ENCODE measurements around the gene HOXA10.
A peak's percentile ranks its signal among the peaks of the same experiment; 100 is the strongest.

HOXA10 gene

DNA sequence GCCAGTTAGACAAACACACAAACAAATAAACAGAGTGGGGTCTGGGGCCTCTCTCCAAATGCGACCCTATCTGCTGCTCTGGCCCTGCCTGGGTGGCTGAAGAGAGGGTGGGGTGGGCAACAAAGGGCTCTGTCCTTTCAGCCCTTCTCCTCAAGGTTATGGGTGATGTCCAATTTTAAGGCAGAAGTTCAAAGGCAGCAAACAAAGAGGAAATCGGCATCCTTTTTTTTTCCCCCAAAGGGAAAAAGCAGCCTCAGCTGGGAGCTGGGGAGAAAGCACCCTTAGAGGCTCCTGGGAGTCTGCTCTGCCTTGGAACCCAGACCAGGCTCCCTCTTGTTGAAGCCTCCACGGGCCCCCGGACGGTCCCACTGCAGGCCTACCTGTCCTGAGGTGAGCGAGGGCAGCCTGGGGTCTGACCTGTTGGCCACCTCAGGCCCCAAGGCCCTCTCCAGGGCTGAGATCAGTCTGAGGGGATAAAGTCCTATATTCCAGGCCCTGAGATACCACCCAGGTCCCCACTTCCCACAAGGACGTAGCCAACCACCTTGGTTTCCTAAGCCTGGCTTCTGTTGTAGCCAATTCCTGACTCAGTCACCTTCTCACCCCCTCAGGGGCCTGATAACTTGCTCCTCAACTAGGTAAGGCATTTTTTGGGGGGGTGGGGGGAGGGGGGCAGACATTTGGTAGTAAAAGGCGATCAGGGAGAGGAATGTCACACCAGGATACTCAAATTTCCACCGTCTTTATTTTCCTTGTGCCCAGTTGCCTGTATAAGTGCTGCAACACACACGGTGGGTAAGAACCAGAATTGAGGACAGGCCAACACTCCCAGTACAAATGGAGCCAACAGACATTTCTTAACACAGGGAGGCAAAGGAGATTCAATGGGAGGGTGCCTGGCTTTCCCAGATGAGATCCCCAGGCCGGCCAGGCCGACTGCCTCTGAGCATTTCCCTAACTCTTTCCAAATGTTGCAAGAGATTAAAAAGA is 6.6 kb upstream of the HOXA10 start:
- peak overlapping the region; percentile 83 for H3K4me3 ChIP-seq (replicated peaks; ENCODE audit: low read depth, low read length)
- TF ChIP-seq, protein P1, sequence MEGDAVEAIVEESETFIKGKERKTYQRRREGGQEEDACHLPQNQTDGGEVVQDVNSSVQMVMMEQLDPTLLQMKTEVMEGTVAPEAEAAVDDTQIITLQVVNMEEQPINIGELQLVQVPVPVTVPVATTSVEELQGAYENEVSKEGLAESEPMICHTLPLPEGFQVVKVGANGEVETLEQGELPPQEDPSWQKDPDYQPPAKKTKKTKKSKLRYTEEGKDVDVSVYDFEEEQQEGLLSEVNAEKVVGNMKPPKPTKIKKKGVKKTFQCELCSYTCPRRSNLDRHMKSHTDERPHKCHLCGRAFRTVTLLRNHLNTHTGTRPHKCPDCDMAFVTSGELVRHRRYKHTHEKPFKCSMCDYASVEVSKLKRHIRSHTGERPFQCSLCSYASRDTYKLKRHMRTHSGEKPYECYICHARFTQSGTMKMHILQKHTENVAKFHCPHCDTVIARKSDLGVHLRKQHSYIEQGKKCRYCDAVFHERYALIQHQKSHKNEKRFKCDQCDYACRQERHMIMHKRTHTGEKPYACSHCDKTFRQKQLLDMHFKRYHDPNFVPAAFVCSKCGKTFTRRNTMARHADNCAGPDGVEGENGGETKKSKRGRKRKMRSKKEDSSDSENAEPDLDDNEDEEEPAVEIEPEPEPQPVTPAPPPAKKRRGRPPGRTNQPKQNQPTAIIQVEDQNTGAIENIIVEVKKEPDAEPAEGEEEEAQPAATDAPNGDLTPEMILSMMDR (IDR thresholded peaks at IDR 0.05; ENCODE audit: low read depth, low read length, missing control alignments), result no peak
- no peak for DNase-seq (ENCODE audit: extremely low read depth, low read depth)

DNA sequence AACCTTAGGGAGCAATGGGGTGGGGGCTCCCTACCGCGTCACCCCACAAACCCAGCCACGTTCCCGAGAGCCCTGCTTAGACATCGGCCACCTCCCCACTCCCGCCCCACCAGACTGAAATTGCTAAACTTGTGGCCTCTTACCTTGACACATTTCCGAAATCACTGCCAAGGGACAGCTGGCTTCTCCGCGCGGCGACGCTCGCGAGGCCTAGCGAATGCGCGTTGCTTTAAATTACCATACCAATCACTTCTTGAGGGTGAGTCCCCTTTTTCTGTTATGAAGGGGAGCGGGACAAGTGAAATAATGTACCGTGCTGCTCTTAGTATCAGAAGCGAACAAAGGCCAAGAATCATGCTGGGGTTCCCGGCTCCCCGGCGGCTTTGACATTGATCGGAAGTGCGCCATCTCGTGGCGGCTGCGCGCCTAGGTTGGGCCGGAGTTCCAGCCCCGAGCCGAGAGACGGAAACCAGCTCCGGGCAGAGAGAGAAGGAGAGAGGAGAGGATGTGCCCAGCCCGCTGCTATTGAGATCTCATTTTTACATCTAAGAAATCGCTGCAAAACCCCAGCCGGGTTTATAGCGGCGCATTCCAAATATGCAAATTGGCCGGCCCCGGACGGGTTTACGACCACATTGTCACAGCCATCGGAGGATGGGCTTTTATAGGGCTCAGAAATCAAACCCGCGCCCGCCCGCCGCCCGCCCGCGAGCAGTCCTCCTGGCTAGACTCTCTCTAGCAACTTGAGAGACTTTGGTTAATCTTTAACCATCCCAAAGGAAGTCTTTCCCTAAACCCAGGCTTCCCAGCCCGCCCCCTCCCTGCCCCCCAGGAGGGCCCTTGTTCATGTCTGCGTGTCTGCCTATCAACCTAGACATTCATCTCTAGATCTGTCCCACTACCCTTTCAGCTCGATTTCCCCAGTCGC is 5.6 kb upstream of the HOXA10 start:
- no peak for DNase-seq (ENCODE audit: extremely low read depth, low read depth)
- TF ChIP-seq, protein P1 (IDR thresholded peaks at IDR 0.05; ENCODE audit: low read depth, low read length, missing control alignments), result peak; percentile 92
- H3K4me3 ChIP-seq (replicated peaks; ENCODE audit: low read depth, low read length), result peak overlapping the region; percentile 83

- peak overlapping the region; percentile 83 for H3K4me3 ChIP-seq (replicated peaks; ENCODE audit: low read depth, low read length)
- no peak for DNase-seq (ENCODE audit: extremely low read depth, low read depth)
- TF ChIP-seq, protein P1 (IDR thresholded peaks at IDR 0.05; ENCODE audit: low read depth, low read length, missing control alignments), result no peak
These were observed 4.9 kb upstream of the HOXA10 start for GRCh38 chr7:27179030-27179429.

DNA sequence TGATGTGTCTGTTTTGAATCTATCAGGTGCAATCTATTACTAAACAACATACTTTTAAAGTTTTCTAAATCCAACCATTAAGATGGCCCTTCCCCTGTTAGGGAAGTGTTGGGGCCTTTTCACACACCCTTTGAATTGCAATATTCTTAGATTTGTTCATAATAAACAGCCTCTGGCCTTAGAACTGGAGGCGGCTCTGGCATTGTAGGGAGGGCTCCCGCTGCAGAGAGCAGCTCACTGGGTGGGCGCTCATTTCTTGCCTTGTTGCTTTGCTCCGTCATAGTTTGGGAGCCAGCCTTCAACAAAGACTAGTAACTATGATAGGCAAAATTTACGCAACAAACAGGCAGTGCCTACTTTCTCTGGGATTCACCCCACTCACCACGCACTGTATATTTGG is 4.2 kb upstream of the HOXA10 start:
- H3K4me3 ChIP-seq (replicated peaks; ENCODE audit: low read depth, low read length), result peak overlapping the region; percentile 83
- DNase-seq (ENCODE audit: extremely low read depth, low read depth), result no peak
- TF ChIP-seq, protein P1 (IDR thresholded peaks at IDR 0.05; ENCODE audit: low read depth, low read length, missing control alignments), result no peak

GRCh38 chr7:27177795-27178320 is 3.7 kb upstream of the HOXA10 start:
- peak overlapping the region; percentile 83 for H3K4me3 ChIP-seq (replicated peaks; ENCODE audit: low read depth, low read length)
- no peak for DNase-seq (ENCODE audit: extremely low read depth, low read depth)
- TF ChIP-seq, protein P1 (IDR thresholded peaks at IDR 0.05; ENCODE audit: low read depth, low read length, missing control alignments), result no peak

GRCh38 chr7:27176962-27177794 is 3.1 kb upstream of the HOXA10 start:
- TF ChIP-seq, protein P1 (IDR thresholded peaks at IDR 0.05; ENCODE audit: low read depth, low read length, missing control alignments), result no peak
- no peak for DNase-seq (ENCODE audit: extremely low read depth, low read depth)
- peak overlapping the region; percentile 83 for H3K4me3 ChIP-seq (replicated peaks; ENCODE audit: low read depth, low read length)

All from HFF-Myc (cell line).